Adipose tissue (tissue), 3 donors: Measurements from ENCODE around the gene KCNAB1. TPM values are rescaled to one million over a fixed set of nuclear protein-coding genes. Genes with fewer than 3 reads are reported as not detected.

Source experiments
- H3K27ac ChIP-seq: one replicate; pipeline ENCODE4 v1.5.1; 2013; ENCODE audit warnings: low read depth, low read length
- WGBS, 3 donors: extraction: QIAGEN DNeasy Blood & Tissue Kit; methylation state at CpG; one replicate each; pipeline ENCODE4 v1.1.7; 2013; 5-methylcytosine and 5-hydroxymethylcytosine counted together
- polyA plus RNA-seq, 3 donors: library from polyadenylated mRNA; stranded (reverse); fragments of 200-250 nt; gene quantifications; one replicate each; pipeline ENCODE4 v1.2.3, GENCODE V29; 2013
- donor health status: healthy with polysubstance abuse.
- donor health status: Bipolar disorder and iron deficiency.
- donor health status: healthy.

KCNAB1 gene
- polyA plus RNA-seq, 3 donors: 2.3 to 6.7 (median 2.3) TPM

DNA sequence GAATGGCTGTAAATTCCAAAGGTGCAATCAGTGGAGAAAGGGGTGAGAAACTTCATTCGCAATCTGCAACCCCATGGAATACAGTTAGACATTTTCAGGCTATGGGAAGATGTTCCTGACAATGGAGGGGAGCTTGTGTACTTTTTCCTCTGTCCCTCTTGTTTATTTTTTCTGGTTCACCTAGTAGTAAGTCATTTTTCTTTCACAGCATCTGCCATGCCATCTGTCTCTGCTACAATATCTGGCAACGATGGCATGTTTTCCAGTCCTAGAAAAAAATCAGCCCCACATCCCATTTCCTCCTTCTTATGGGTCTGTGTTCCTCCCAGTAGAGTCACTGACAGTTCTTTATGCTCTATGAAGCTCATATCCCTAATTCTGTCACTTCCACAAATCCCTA, 358.5 kb downstream of the KCNAB1 start:
- no peak overlapping the region for H3K27ac ChIP-seq
- WGBS, 3 donors: 80 to 88% (median 82%) methylated on average over 2 of the region's 2 CpGs

DNA sequence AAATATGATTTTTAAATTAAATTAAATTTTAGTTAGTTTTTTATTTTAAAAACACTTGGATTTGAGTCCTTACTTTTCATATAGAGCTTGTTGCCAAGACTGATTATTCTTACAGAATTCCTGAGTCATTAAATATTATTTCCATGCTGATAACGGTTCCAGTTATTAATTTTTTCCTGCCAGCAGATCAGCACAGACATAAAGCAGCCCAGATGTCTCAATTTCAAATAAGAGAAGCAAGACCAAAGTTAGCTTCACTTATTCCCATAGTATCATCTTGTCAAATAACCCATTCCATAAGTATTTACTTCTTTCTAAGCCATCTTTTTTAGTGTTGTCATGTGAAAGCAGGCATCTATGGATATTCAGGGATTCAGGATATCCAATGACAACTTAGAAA, 359.2 kb downstream of the KCNAB1 start:
- no peak overlapping the region for H3K27ac ChIP-seq
- 35 to 41% (median 38%) methylated on average over 1 of the region's 1 CpG for WGBS, 3 donors

DNA sequence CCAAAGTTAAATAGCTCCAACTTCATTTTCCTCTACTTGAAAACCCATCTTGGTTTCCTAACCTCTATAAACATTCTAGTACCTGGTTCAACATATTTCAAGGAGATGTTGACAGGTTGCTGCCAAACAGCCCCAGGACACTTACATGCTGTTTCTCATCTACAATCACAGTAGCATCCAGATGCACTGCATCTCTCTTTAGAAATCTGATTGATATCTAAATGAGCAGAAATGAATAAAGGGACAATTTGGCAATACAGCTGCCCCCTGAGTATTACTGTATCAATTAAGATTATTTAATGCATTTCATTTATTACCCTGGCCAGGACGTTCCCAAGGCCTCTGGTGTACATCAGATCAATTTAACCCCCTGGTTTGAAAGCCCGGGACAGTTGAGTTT, 360.6 kb downstream of the KCNAB1 start:
- H3K27ac ChIP-seq: no peak overlapping the region
- 65 to 76% (median 71%) methylated on average over 2 of the region's 2 CpGs for WGBS, 3 donors

DNA sequence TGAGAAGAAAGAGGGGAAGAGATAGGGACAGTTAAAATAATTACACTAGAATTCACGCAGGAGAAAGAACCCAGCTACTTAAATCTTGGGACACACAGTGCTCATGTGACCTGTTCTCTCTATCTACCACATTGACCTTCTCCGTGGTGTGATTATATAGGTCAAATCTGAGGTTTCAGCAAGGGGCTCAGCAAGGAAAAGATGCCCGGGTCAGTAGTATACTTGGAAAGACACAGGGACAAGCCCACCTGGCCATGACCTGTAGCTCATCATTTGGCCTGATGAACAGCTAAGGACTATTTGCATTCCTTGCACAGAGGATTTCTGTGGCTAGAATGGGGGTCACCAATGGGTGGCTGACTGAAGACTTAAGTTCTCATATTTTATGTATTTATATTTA, 362.6 kb downstream of the KCNAB1 start:
- 90 to 97% (median 94%) methylated on average over 3 of the region's 3 CpGs for WGBS, 3 donors
- H3K27ac ChIP-seq: no peak overlapping the region

DNA sequence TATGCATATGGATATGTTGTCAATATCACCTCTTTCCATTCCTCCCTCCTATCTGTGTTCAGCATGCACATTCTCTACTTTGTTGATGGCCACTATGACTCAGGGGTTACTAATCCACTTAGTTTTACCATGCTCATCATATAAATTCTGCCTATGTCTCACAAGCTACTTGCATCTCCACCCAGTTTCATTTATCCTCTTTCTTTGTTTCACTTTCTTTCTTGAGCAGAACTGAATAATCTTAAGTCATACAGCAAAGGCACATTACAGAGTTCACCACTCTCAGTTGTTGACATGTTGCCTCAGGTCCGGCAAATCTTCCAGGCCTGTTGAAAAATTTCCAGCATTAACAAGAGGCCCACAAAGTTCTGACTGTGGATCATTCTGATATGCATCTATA, 363.0 kb downstream of the KCNAB1 start:
- WGBS, 3 donors: 33 to 70% (median 37%) methylated on average over 1 of the region's 1 CpG
- no peak overlapping the region for H3K27ac ChIP-seq

DNA sequence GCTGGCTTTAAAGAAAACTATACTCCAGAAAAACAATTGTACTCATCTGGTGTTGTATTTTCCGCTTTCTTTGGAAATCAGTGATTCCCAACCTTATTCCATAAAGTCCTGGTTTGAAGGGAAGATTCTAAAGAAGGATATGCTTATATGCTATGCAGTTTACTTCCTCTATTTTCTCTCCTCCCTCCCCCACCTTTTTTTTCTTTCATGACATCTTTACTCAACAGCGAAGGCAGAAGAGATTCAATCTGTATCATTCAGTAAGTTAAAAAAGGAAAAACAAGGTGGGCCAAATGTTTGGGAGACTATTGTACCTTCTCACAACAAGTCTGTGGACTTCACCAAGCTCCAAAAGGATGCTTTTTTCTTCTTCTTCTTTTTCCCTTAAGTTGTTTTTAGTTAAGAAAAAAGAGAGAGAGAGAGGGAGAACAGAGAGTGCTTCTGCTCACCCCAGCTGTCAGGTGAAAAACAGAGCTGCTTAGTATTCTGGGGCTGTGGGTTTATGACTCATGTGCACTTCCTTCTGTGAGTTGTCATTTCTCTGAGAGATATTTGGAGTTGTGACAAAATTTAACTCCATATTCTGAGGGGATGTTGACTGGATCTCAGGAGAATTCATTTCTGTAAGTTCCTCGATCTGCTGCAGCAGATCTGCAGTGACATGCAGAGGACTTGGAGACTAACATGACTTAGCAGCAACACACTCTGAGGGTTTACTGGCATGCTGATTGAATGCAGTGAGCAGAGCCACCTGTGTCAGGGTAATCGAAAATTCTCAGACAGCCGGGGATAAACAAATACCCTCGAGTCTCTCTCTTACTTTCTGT, 363.8 kb downstream of the KCNAB1 start:
- 28 to 32% (median 30%) methylated on average over 6 of the region's 6 CpGs for WGBS, 3 donors
- H3K27ac ChIP-seq: no peak overlapping the region

DNA sequence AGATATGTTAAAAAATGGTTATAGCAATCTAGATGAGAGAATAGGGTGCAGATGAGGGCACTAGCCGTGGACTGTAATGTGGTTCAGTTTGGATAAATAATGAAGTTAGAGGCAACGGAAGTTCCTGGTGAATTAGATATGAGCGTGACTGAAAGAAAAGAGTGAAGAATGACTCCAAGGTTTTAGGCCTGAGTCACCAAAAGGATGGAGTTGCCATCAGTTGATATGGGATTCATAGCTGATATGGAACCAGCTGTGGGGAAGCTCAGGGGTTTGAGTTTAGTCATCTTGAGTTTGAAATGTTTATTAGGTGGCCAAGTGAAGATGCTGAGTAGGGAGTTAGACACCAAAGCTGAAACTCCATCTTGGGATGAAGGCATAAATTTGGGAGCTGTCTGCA, 368.4 kb downstream of the KCNAB1 start:
- no peak overlapping the region for H3K27ac ChIP-seq
- WGBS, 3 donors: 86 to 92% (median 88%) methylated on average over 3 of the region's 3 CpGs

DNA sequence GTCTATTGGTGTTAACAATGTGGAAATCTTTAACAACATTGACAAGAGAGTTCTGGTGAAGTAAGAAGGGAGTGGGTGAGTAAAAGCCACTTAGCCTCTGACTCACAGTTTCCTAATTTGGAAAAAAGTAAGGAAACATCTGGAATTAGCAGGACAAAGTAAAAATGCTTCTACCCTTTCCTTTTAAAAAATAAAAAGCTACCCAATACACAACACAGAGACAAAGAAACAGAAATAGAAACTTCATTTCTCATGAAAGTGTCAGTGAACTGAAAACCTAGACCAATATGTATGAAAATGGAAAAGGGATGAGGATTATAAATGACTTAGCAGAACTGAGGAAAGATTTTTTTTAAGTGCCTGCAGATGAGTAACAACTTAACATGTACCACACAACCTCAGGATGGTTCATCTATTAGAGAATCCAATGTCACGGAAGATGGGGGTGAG, 369.1 kb downstream of the KCNAB1 start:
- no peak overlapping the region for H3K27ac ChIP-seq
- WGBS, 3 donors: 80 to 100% (median 84%) methylated on average over 1 of the region's 1 CpG

DNA sequence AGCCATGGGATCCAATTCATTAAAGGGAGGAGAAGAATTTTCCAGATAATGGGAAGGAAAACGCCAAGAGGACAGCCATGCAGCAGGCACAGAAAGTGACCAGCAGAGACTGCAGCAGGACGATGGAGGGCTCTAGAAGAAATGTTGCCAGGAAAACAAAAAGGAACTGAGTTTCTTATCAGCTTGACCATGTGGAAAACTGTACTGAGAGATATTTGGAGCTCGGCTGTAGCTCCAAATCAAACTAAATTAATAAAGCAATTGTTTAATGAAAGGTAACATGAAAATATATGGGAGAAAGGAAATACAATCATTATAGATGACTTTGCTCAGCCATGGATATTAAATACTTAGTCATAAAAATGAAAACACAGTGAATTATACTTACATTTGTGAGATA, 370.8 kb downstream of the KCNAB1 start:
- H3K27ac ChIP-seq: no peak overlapping the region
- 52 to 59% (median 59%) methylated on average over 3 of the region's 3 CpGs for WGBS, 3 donors

DNA sequence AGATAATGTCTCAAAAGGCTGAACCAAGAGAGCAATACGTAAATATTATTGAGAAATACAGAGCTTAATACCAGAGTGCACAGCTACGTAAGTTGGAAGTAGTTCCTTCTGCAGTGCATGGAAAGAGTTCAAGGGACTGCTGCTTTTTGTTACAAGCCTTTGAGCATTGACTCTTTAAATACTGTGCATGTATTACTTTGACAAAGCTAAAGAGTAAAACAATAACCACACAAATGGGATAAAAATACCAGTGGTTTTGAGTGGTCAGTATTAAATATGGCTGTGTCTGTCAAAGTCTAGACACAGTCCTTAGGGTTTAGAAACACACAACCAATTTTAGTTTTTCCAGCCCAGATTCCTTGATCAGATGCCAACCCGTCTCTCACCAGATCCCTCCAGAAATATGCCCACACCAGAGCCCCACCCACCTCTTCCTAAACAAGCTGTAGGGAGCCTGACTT, 372.5 kb downstream of the KCNAB1 start:
- H3K27ac ChIP-seq: no peak overlapping the region
- 58 to 77% (median 64%) methylated on average over 3 of the region's 3 CpGs for WGBS, 3 donors

DNA sequence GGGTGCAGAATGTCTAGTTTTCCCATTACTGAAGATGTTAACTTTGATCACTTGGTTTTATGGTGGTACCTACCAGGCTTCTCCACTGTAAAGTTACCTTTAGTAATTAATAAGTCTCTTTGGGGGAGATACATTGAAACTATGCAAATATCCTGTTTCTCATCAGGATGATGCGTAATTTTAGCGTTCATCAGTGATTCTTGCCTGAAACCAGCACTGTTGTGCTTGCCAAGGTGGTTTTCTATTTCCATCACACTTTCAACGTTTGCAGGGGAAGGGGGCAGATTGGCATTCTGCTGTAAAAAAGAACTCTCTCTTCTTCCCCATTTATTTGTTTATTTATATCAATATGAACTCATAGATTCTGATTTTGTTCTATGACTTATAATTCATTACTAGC, 373.5 kb downstream of the KCNAB1 start:
- WGBS, 3 donors: 79 to 87% (median 83%) methylated on average over 3 of the region's 3 CpGs
- H3K27ac ChIP-seq: no peak overlapping the region

DNA sequence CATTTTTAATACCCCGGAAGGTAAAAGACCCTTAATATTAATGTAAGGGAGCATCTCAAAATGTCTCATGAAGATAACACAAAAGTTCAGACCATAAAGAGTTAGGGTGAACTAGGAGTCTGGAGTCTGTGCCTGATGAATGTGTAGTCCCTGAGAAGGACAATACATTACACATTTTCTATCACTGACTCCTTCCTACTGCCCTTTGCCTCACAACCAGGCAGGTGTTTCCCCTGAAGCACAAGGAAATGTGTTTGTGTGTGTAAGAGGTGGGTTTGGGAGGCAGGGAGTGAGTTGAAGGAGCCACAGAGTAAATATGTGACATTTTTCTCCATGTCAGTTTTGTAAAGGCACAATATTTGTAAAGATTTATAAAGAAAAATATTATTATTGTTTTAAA, 375.4 kb downstream of the KCNAB1 start:
- WGBS, 3 donors: 91 to 93% (median 92%) methylated on average over 1 of the region's 1 CpG
- no peak overlapping the region for H3K27ac ChIP-seq

DNA sequence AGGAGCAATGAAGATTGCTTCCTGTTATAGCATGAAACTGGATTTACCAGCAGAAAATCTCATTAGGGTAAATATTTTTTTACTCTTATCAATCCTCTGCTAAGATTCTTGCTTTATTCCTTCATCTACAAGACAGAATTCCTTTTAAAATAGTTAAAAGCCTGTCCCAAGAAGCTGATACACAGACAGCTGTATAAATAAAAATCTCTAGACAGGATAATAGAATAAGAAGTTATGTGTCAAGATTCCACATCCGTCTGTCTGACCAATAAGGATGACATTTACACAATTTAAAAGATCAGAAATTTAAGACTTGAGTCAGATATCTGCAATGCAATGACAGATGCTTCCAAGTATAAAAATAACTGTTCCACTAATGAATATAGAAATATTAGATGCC, 376.9 kb downstream of the KCNAB1 start:
- 63 to 81% (median 78%) methylated on average over 1 of the region's 1 CpG for WGBS, 3 donors
- no peak overlapping the region for H3K27ac ChIP-seq

DNA sequence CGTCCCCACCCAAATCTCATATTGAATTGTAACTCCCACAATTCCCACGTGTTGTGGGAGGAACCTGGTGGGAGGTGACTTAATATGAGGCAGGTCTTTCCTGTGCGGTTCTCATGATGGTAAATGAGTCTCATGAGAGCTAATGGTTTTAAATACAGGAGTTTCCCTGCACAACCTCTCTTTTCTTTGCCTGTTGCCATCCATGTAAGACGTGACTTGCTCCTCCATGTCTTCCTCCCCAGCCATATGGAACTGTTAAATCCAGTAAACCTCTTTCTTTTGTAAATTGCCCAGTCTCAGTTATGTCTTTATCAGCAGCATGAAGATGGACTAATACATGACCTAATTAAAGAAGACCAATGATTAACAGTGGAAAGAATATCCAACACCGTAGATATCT, 377.9 kb downstream of the KCNAB1 start:
- no peak overlapping the region for H3K27ac ChIP-seq
- WGBS, 3 donors: 82 to 87% (median 85%) methylated on average over 5 of the region's 5 CpGs

DNA sequence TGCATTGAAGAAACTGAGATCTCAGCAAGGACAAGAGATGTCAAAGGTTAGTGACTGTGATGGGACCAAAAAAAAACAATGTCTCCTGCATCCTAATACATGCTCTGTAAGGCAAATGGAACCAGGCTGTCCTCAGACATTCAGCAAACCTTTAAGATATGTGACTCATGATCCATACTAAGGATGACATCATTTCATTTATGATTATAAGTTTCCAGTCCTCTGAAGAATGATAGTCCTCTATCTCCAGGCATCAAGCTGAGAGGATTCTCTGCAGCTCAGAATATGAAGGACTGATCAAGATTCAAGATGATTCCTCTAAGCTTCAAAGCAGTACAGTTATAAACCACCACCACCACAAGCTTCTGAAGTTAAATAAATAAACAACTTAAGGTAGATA, 386.9 kb downstream of the KCNAB1 start:
- no peak overlapping the region for H3K27ac ChIP-seq

DNA sequence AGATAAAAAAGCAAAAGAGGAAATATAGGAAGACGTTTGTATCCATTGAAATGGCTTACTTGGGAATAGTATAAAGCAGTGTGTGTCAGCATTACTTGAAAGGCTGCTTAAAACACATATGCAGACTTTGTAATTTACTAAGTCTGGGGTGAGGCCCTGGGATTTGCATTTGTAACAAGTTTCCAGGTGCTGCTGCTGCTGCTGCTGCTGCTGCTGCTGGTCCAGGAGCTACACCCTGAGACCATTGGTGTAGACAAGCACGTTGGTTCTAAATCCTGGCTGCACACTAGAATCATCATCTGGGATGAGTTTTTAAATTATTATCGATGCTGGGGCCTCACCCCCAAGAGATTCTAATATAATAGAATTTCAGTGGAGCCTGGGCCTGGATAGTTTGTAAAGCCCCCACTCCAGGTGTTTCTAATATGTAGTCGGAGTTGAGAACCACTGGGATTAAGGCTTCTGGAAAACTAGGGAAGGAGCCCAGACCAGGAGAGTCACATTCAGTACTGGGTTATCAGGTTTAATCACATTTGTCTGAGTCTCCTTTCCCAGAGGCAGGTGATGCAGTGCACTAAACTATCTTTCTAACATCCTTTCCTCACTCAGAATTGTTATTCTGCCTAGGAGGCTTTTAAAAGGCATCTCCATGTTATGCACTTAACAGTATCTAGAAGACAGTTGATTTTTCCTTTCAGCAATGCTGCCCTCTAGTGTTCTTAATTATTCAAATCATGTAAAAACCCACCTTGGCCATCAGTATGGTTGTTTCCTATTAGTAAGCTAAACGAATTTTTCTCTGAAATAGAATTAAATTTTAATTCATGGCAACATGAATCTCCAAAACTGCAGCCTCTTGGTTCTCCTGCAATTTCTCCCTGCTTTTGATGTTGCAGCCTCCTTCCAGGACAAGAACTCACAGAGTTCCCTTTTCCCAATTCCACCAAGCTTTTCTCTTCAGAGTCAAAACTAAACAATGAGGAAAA, 389.1 kb downstream of the KCNAB1 start:
- no peak overlapping the region for H3K27ac ChIP-seq
- 59 to 67% (median 60%) methylated on average over 5 of the region's 5 CpGs for WGBS, 3 donors

DNA sequence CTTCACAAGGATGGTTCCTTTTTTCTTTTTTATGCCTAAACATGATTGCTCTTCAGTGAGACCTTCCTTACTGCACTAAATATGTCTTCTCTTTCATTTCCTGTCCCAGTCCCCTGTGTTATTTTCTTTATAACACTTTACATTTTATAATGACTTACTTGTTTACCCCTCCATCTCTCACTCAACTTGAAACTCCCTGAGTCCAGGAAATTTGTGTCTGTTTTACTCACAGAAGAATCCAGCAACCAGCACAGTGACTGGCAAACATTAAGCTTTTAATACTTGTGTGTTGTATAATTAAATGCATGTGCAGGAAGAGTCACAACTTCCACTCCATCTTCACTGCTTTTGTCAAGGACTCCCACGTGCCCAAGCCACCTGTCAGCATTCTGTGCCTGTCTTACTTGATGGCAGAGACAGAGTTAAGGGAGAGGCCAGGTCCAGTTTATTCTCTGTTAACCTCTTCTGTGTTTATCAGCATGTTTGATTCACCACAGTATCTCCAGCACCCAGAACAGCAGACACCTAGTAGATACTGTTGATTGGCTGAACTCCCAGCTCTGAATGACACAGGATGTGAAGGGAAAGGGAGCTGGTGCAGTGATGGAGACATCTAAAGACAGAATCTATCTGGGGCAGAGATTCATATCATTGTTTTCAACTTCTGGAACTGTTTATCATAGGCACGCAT, 391.8 kb downstream of the KCNAB1 start:
- WGBS, 3 donors: 55 to 78% (median 72%) methylated on average over 2 of the region's 2 CpGs
- H3K27ac ChIP-seq: no peak overlapping the region

DNA sequence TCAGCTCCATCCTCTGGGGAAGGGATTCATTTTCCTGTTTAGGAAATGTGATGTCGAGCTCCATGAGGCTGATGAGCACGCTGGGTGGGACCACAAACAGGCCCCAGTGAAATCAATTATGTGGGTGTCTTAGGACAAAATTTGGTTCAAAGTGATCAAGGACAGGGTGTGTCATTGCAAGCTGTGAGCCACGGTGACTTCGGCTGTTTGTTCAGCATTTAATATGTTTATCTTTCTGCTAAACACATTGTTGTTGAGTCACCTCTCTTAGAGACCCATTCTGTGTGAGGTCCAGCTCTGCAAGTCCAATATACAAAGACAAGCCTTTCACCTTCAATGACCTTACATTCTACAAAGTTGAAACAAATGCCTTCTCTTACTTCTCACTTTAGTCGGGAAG, 393.2 kb downstream of the KCNAB1 start:
- no peak overlapping the region for H3K27ac ChIP-seq
- WGBS, 3 donors: 50 to 67% (median 56%) methylated on average over 5 of the region's 5 CpGs

DNA sequence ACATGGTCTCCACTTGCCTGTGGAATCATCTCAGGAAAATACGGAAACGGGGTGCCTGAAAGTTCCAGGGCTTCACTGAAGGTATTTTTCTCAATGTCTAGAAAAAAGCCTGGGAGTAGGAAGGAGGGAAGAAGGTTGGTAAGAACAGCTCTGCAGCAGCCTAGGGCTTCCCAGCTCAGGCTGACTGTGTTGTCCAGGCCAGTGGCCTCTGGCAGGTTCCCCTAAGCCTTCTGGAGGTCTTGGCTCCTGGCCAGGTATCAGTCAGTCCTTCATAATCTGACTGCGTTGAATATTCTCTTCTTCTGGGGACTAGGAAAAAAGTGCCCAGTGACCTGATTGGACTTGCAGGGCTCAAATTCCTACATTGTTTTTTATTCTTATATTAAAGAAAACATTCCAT, 395.9 kb downstream of the KCNAB1 start:
- WGBS, 3 donors: 73 to 85% (median 81%) methylated on average over 3 of the region's 3 CpGs
- H3K27ac ChIP-seq: no peak overlapping the region
